Measurements from ENCODE around the gene LAMA3. TPM values are rescaled to one million over a fixed set of nuclear protein-coding genes. Genes with fewer than 3 reads are reported as not detected.

Gene LAMA3
- polyA plus RNA-seq, 6 donors from 2014 or later, result 0.07 to 0.45 TPM; not detected in 4

DNA sequence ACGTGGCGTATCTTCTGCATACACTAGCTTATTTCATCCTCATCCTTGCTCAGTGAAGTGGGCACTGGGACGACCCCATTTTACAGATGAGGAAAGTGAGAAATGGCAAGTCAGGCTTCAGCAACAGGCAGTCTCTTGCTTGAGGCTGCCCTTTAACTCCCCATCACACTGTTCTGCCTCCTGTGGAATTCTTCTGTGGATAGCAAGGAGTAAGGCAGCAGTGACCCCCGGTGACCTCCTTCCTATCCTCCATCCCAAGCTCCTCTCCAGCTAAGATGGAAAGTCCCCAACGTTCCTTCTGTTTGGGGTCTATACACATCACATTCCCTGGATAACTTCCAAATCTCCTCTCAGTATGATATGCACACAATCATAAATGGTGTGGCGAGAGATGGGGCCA, 37.0 kb upstream of the LAMA3 start:
- Mint-ChIP-seq H3K4me1 (peaks cover 0 to 5% (median 0%) of the 10 kb centered on the region in 3 donors), H3K4me3 (no peak overlapping the region), H3K9me3 (no peaks in the 10 kb centered on the region), H3K27ac (no peak overlapping the region), H3K36me3 (no peaks in the 10 kb centered on the region), H3K27me3 (peaks cover 9 to 28% (median 23%) of the 10 kb centered on the region in 3 donors)
- DNase-seq (no peak), ATAC-seq (ENCODE audit: low read depth in 2 of 2) (no peak)

DNA sequence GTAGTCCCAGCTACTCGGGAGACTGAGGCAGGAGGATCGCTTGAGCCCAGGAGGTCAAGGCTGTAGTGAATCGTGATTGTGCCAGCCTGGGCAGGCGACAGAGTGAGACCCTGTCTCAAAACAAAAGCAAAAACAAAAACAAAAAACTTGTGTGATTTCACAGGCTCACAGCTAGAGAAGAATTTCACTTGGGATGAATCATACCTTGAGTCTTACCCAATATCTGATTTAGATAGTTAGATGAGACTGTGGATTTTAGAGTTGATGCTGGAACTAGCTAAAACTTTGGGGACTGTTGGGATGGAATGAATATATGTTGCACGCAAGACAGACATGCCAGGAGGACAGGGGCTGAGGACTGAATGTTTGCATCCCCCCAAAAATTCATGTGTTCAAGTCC, 31.0 kb upstream of the LAMA3 start:
- H3K27me3 Mint-ChIP-seq, result peaks cover 46 to 59% (median 59%) of the 10 kb centered on the region in 3 donors
- H3K9me3 Mint-ChIP-seq, result peaks cover 0 to 2% (median 0%) of the 10 kb centered on the region in 7 donors
- peaks cover 0 to 8% of the 10 kb centered on the region in 2 donors for H3K36me3 Mint-ChIP-seq
- ATAC-seq (ENCODE audit: low read depth in 2 of 2) (no peak), DNase-seq (no peak)
- H3K4me1 Mint-ChIP-seq, result peaks cover 13 to 19% (median 17%) of the 10 kb centered on the region in 3 donors
- H3K27ac Mint-ChIP-seq, result peak overlapping the region in 1 of 6 donors; percentile 41
- peak overlapping the region in 2 of 8 donors; percentile 50 to 70 for H3K4me3 Mint-ChIP-seq

DNA sequence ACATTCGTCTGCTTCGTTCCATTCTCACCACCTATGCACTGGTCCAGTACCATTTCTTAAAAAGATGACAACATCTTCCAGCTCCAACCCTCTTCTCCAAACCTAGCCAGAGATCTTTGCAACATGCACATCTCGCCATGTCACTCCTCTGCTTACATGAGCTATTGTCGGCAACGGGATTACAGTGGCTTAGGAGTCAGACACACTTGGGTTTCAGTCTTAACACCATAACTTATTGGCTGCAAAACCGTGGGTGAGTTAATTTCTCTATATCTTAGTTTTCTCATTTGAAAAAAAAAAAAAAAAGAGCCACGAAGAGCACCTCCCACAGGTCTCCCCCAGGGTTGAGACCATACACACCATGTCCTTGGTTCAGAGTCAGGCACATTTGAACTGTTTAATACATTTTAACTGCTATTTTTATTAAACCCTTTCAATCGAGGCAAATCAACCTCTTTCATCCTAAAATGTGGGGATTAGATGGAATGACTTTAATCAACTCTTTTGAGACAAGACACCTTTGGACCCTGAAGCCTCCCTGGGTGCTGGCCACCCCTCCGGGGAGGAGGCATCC, 27.4 kb upstream of the LAMA3 start:
- no peak overlapping the region for H3K27ac Mint-ChIP-seq
- peaks cover 0 to 9% of the 10 kb centered on the region in 2 donors for H3K36me3 Mint-ChIP-seq
- ATAC-seq (ENCODE audit: low read depth in 2 of 2), result no peak

DNA sequence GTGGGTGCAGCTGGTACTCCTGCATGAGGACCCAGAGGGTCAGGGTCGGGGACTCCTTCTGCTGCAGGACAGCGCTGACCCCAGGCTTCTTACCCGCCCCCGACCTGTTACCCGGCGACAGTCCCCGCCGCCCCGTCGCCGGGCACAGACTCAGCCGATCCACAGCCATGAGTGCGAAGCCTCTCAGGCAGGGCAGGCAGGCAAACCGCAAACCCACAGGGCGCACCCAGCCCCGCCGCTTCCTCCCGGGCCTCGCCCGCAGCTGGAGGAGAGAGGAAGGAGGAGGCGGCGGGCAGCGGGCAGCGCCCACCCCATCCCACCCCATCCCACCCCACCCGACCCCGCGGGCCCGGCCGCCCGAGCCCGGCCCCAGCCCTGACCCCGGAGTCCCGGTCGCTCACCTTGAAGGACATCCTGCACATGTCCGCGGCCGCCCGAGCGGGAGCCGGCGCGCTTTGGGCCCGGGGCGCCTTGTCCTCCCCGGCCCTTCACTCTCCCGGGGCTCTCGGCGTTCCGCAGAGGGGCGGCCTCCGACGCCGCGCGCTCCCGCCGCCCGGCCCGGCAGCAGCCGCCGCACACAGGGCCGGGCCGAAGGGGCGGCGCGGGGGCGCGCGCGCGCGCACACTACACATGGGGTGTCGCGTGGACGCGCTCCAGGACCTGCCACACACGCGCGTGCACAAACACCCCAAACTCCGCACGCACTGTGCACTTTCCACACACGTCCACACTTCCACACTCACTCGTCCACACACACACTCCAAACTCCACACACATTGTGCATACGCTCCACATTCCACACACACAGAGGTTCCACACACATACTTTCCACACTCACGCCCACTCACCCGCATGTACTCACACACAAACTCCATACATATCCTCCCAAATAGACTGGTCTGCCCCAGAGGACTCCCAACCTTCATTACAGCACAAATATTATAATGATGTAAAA, 26.7 kb upstream of the LAMA3 start, which contains the start of gene ANKRD29:
Gene ANKRD29 (minus strand): TSS at position 603 of the 955 bp plus-strand sequence. CDS start 181 bp downstream, at position 422.
- H3K27me3 Mint-ChIP-seq, result peaks cover 50 to 66% (median 60%) of the 10 kb centered on the region in 3 donors
- H3K27ac Mint-ChIP-seq, result peak within 1 kb of the TSS in 4 of 6 donors; percentile 0 to 70 (median 24)
- ATAC-seq (ENCODE audit: low read depth in 2 of 2) (peak; percentile 72), DNase-seq (peak; percentile 14)
- H3K9me3 Mint-ChIP-seq, result peaks cover 0 to 2% (median 0%) of the 10 kb centered on the region in 7 donors
- peaks cover 0 to 9% of the 10 kb centered on the region in 2 donors for H3K36me3 Mint-ChIP-seq
- H3K4me3 Mint-ChIP-seq, result peak within 1 kb of the TSS; percentile 81 to 94 (median 89)
- peaks cover 15 to 22% (median 21%) of the 10 kb centered on the region in 3 donors for H3K4me1 Mint-ChIP-seq

More for the DNA sequence above, 27.4 kb upstream of the LAMA3 start:
- Mint-ChIP-seq H3K9me3 (peaks cover 0 to 2% (median 0%) of the 10 kb centered on the region in 7 donors), H3K27me3 (peaks cover 54 to 70% (median 63%) of the 10 kb centered on the region in 3 donors), H3K4me1 (peaks cover 15 to 22% (median 21%) of the 10 kb centered on the region in 3 donors), H3K4me3 (peak overlapping the region; percentile 57 to 88 (median 82))
- DNase-seq, result no peak

DNA sequence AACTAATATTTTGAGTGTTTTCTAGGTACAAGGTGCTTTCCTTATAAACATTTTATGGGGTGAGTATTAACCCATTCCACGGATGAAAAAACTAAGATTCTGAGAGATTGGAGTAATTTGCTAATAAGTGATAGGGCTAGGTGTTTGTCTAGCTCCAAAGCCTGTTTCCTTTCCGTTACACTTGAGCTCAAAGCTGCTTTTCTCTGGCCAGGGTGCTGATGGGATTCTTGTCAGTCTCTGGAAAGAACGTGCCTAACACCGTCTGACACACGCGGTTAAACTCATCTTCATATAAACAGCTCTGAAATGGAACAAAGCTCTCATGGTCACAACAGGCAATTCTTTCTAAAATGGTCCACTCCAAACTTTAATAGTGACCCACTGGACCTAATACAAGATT, 24.6 kb upstream of the LAMA3 start:
- Mint-ChIP-seq H3K4me3 (peak overlapping the region in 1 of 8 donors; percentile 36), H3K27me3 (peaks cover 43 to 57% (median 52%) of the 10 kb centered on the region in 3 donors), H3K4me1 (peaks cover 19 to 26% (median 21%) of the 10 kb centered on the region in 3 donors), H3K27ac (no peak overlapping the region), H3K9me3 (peaks cover 0 to 2% (median 0%) of the 10 kb centered on the region in 7 donors), H3K36me3 (peaks cover 0 to 9% of the 10 kb centered on the region in 2 donors)
- ATAC-seq (ENCODE audit: low read depth in 2 of 2) (no peak), DNase-seq (no peak)

DNA sequence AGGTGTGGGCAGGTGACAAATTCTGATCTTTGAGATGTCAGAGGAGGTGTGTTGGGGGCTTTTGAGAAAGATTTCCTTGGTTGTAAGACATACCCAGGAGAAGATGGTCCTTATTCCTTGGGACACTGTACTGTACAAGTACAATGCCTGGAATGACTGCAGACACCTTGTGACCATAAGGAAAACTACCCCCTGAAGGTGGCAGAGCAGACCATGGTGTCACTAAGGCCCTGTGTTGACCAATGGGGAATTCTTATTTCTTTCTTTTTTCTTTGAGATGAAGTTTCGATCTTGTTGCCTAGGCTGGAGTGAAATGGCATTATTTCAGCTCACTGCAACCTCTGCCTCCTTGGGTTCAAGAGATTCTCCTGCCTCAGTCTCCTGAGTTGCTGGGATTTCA, 22.1 kb upstream of the LAMA3 start:
- no peak for ATAC-seq (ENCODE audit: low read depth in 2 of 2)
- no peak overlapping the region for H3K4me3 Mint-ChIP-seq
- H3K27ac Mint-ChIP-seq, result no peak overlapping the region
- H3K9me3 Mint-ChIP-seq, result no peaks in the 10 kb centered on the region
- peaks cover 0 to 9% of the 10 kb centered on the region in 2 donors for H3K36me3 Mint-ChIP-seq
- H3K4me1 Mint-ChIP-seq, result peaks cover 12 to 16% (median 13%) of the 10 kb centered on the region in 3 donors
- H3K27me3 Mint-ChIP-seq, result peaks cover 25 to 50% (median 34%) of the 10 kb centered on the region in 3 donors
- DNase-seq, result no peak

DNA sequence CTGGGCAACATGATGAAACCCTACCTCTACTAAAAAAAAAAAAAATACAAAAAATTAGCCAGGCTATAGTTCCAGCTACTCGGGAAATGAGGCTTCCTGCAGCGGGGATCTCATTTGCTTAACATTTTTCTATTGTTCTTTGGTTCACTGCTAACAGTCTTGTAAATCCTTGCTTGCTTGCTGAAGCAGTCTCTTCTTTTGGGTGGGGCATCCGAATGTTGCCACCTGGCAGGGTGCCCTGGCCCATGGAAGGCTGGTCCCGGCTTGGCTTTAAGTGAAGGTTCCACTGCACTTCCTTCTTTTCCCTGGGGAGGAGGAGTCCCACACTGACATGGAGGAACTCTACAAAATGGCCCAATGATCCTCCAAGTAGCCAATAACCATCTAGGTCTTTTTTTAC, 20.5 kb upstream of the LAMA3 start:
- H3K9me3 Mint-ChIP-seq, result no peaks in the 10 kb centered on the region
- no peaks in the 10 kb centered on the region for H3K36me3 Mint-ChIP-seq
- peaks cover 0 to 5% (median 4%) of the 10 kb centered on the region in 3 donors for H3K4me1 Mint-ChIP-seq
- H3K4me3 Mint-ChIP-seq, result no peak overlapping the region
- DNase-seq, result no peak
- H3K27me3 Mint-ChIP-seq, result peaks cover 16 to 43% (median 23%) of the 10 kb centered on the region in 3 donors
- no peak for ATAC-seq (ENCODE audit: low read depth in 2 of 2)
- no peak overlapping the region for H3K27ac Mint-ChIP-seq

DNA sequence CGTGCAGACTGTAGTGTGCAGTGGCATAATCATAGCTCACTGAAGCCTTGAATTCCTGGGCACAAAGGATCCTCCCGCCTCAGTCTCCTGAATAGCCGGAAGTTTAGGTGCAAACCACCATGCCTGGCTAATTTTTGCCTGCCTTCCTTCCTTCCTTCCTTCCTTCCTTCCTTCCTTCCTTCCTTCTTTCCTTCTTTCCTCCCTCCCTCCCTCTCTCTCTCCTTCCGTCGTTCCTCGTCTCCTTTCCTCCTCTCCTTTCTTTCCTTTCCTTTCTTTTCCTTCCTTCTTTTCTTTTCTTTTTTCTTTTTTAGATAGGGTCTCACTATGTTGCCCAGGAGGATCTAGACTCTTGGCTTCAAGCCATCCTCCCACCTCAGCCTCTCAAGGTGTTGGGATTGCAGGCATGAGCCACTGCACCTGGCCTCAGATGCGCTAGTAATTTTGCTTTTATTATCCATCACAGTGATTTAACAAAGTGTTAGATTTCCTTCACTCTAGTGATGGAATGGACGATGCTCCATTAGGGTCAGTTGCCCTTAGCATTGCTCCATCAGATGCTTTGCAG, 20.0 kb upstream of the LAMA3 start:
- H3K4me1 Mint-ChIP-seq, result peaks cover 0 to 5% (median 4%) of the 10 kb centered on the region in 3 donors
- DNase-seq (no peak), ATAC-seq (ENCODE audit: low read depth in 2 of 2) (no peak)
- H3K36me3 Mint-ChIP-seq, result no peaks in the 10 kb centered on the region
- H3K9me3 Mint-ChIP-seq, result no peaks in the 10 kb centered on the region
- no peak overlapping the region for H3K27ac Mint-ChIP-seq
- H3K4me3 Mint-ChIP-seq, result no peak overlapping the region
- peaks cover 16 to 44% (median 23%) of the 10 kb centered on the region in 3 donors for H3K27me3 Mint-ChIP-seq

DNA sequence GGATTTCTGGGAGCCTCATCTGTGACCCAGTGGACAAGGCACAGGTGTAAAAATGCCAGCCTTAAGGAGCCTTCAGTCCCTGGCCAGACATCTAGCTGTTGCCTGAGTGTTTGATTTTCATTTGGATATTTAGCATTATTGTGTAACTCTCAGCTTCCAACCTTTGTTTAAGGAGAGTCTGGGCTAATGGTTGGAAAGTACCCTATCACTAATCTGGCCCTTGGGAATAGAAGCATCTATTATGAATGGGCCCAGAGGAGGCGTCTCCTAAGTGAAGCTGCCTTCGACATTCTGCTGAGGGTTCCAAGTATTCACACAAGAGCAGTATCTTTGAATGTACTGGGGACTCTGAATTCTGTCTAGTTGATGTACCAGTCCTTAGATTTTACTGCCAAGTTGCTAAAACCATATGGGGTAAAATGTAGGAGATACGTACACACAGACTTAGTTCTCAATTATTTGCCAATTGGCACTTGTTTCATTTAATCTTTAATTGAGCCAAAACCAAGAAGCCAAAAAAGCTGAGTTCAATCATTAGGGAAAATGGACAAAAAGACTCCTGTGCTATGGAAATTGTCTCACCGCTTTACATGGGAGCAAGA, 19.3 kb upstream of the LAMA3 start:
- H3K36me3 Mint-ChIP-seq, result no peaks in the 10 kb centered on the region

DNA sequence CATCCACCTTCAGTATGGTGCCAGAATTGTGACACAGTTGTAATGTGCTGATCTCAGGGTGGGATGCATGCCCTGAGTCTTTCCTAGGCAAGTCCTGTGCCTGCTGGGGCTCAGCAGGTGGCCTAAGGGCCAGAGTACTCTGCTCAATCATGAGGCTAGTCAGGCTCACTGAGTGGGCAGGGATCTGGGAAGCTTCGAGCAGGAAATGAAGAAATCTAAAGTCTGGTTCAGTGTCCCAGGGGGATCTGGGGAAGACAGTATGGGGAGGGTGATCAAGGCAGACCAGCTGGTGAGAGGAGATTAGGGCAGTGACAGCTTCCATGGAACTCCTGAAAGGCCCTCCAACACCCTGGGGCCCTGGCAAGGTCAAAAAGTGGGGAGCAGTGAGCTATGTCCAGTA, 17.7 kb upstream of the LAMA3 start:
- H3K27ac Mint-ChIP-seq, result peak overlapping the region in 1 of 6 donors; percentile 16
- ATAC-seq (ENCODE audit: low read depth in 2 of 2), result no peak

More for the DNA sequence above, 19.3 kb upstream of the LAMA3 start:
- Mint-ChIP-seq H3K27ac (peak overlapping the region in 1 of 6 donors; percentile 14), H3K4me1 (peaks cover 0 to 5% (median 4%) of the 10 kb centered on the region in 3 donors), H3K4me3 (no peak overlapping the region), H3K27me3 (peaks cover 16 to 44% (median 23%) of the 10 kb centered on the region in 3 donors), H3K9me3 (no peaks in the 10 kb centered on the region)
- no peak for ATAC-seq (ENCODE audit: low read depth in 2 of 2)
- no peak for DNase-seq

DNA sequence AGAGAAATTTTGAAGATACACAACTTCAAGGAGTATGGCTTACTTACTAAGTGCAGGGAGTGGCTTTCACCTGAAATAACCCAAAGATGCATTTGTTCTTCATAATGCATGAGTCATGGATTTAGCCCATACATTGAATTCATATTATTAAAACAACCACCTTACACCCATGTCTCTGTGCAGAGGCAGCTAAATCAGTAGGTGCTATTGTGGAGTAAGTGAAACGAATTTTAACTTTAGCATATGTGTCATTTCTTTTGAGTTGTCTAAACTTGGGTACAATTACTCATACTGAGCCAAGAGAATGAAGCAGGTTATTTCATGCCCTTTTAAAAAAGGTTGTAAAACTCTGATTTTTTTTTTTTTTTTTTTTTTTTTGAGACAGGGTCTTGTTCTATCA, 15.5 kb upstream of the LAMA3 start:
- Mint-ChIP-seq H3K27ac (no peak overlapping the region), H3K27me3 (peaks cover 9 to 31% (median 13%) of the 10 kb centered on the region in 3 donors), H3K4me3 (no peak overlapping the region), H3K36me3 (no peaks in the 10 kb centered on the region), H3K4me1 (peaks cover 0 to 5% (median 4%) of the 10 kb centered on the region in 3 donors), H3K9me3 (peaks cover 0 to 3% (median 0%) of the 10 kb centered on the region in 7 donors)
- DNase-seq, result no peak
- no peak for ATAC-seq (ENCODE audit: low read depth in 2 of 2)

More for the DNA sequence above, 17.7 kb upstream of the LAMA3 start:
- no peak for DNase-seq
- H3K36me3 Mint-ChIP-seq, result no peaks in the 10 kb centered on the region
- no peak overlapping the region for H3K4me3 Mint-ChIP-seq
- H3K4me1 Mint-ChIP-seq, result peaks cover 0 to 5% (median 4%) of the 10 kb centered on the region in 3 donors
- peaks cover 11 to 36% (median 22%) of the 10 kb centered on the region in 3 donors for H3K27me3 Mint-ChIP-seq
- H3K9me3 Mint-ChIP-seq, result no peaks in the 10 kb centered on the region

DNA sequence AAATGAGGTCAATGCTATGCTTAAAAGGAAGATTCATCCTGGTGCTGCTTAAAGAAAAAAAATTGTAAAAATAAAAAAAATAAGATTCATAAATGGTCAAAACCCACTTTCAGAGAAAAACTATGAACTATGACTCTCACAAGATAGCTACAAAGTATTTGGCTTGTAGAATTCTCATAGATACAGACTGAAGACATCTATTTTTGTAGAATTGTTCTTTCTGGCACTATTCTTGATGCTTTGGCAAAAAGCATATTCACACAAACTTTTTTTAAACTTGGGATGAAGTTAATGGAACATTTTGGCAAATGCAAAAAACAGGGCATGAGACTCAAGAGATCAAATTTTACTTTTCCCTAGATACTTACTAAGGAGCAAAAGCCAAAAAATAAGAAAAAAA, 14.0 kb upstream of the LAMA3 start:
- ATAC-seq (ENCODE audit: low read depth in 2 of 2) (no peak), DNase-seq (no peak)
- Mint-ChIP-seq H3K27me3 (peaks cover 11 to 30% (median 14%) of the 10 kb centered on the region in 3 donors), H3K9me3 (peaks cover 0 to 3% (median 0%) of the 10 kb centered on the region in 7 donors), H3K4me1 (no peaks in the 10 kb centered on the region), H3K36me3 (no peaks in the 10 kb centered on the region), H3K27ac (no peak overlapping the region), H3K4me3 (no peak overlapping the region)
